Stimulated activated effector memory CD8-positive, alpha-beta T cell treated with anti-CD3 and anti-CD28 coated beads, Interleukin-12 subunit alpha, Interleukin-12 subunit beta, amount 100 ng/mL, for 72 hours (primary cell): ENCODE results near the gene CST1.

ENCODE experiments used
- ATAC-seq: fragments of 150-1000 bp; cut with Tn5 transposase; 2 replicates; pipeline ENCODE4 v1.10.0; 2021
- DNase-seq, 2 donors: peaks; one replicate each; pipeline ENCODE4 v3.0.0; 2021 to 2022; ENCODE audit warnings: low spot score in 2 of 2
- H3K27ac Mint-ChIP-seq: one replicate; pipeline ENCODE4 v1.8.0; 2022; ENCODE audit warnings: mild to moderate bottlenecking, mixed read lengths
- H3K36me3 Mint-ChIP-seq: one replicate; pipeline ENCODE4 v1.8.0; 2022; ENCODE audit warnings: mild to moderate bottlenecking, mixed read lengths
- H3K4me1 Mint-ChIP-seq: one replicate; pipeline ENCODE4 v1.8.0; 2022; ENCODE audit warnings: mixed read lengths
- H3K4me3 Mint-ChIP-seq: one replicate; pipeline ENCODE4 v1.8.0; 2022; ENCODE audit warnings: mild to moderate bottlenecking, mixed read lengths
- H3K9me3 Mint-ChIP-seq: one replicate; pipeline ENCODE4 v1.8.0; 2022; ENCODE audit warnings: mixed read lengths

Gene CST1

DNA sequence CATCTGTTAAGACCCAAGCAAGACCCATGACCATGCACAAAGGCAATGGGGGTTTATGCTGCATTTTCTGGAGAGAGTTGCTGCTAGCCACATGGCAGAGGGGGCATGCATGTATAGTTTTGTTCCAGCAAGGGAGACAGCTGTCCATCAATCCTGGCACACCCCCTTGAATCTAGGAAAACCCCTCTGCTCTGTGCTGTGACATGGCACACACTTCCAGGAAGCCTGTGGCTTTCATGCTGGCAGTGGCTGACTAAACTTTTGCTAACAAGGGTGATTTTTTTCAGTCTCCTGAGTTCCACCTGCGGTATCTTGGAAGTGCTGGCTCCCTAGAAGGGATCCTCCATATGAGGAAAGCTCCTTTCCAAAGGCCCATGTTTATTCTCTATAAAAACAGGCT is 52.8 kb downstream of the CST1 start:
- no peak for DNase-seq
- no peaks in the 10 kb centered on the region for H3K9me3 Mint-ChIP-seq
- no peak overlapping the region for H3K4me3 Mint-ChIP-seq
- ATAC-seq, result no peak
- no peaks in the 10 kb centered on the region for H3K36me3 Mint-ChIP-seq
- H3K27ac Mint-ChIP-seq, result no peak overlapping the region
- no peaks in the 10 kb centered on the region for H3K4me1 Mint-ChIP-seq
